CD4-positive, alpha-beta T cell (primary cell): ENCODE results near the gene IPO9. TPM values are rescaled to one million over a fixed set of nuclear protein-coding genes. Genes with fewer than 3 reads are reported as not detected.

ENCODE experiments used
- ATAC-seq: fragments of 200-7000 bp; cut with Tn5 transposase; one replicate; pipeline ENCODE4 v1.10.0; 2022; ENCODE audit warnings: mild to moderate bottlenecking; ENCODE audit not compliant: poor library complexity
- CTCF ChIA-PET: fragments of 350-600 bp; sonication (Branson Sonifier 250); formaldehyde crosslinking; loops from one replicate; lab custom pipeline; 2021; ENCODE audit warnings: antibody characterized with exemption, inconsistent platforms; lab: Charles Lee
- POLR2A ChIA-PET: fragments of 350-600 bp; sonication (Branson Sonifier 250); formaldehyde crosslinking; loops from one replicate; lab custom pipeline; 2021; ENCODE audit warnings: antibody characterized with exemption, inconsistent platforms; lab: Charles Lee
- DNase-seq, 14 experiments: peaks; one replicate each; pipeline ENCODE4 v3.0.0-alpha.2; 2013 to 2020; ENCODE audit warnings: mixed read lengths in 2 of 14
- H3K27ac ChIP-seq, 2 donors: one replicate each; pipeline versions ENCODE4 v1.5.1 to v1.7.0; 2013; ENCODE audit warnings: low read length in 2 of 2, low read depth in 1 of 2, mild to moderate bottlenecking in 1 of 2
- H3K27me3 ChIP-seq, 2 experiments: 1 replicate in 1 of 2; 2 replicates in 1 of 2; pipeline versions ENCODE4 v1.6.1 to v1.7.0; 2013; ENCODE audit warnings: low read length in 2 of 2, control low read depth in 1 of 2, mild to moderate bottlenecking in 1 of 2, moderate library complexity in 1 of 2; ENCODE audit not compliant: insufficient read depth in 2 of 2, control insufficient read depth in 1 of 2
- H3K36me3 ChIP-seq: one replicate; pipeline ENCODE4 v1.6.1; 2013; ENCODE audit warnings: low read length, control low read depth; ENCODE audit not compliant: insufficient read depth
- H3K4me1 ChIP-seq: one replicate; pipeline ENCODE4 v1.6.1; 2013; ENCODE audit warnings: low read length, control low read depth; ENCODE audit not compliant: insufficient read depth
- H3K4me3 ChIP-seq: one replicate; pipeline ENCODE4 v1.5.1; 2013; ENCODE audit warnings: mild to moderate bottlenecking, low read length, moderate library complexity
- H3K9me3 ChIP-seq, 2 experiments: 1 replicate in 1 of 2; 2 replicates in 1 of 2; pipeline versions ENCODE4 v1.6.1 to v1.7.0; 2013; ENCODE audit warnings: low read length in 2 of 2, mild to moderate bottlenecking in 2 of 2, control low read depth in 1 of 2, moderate library complexity in 1 of 2; ENCODE audit not compliant: control insufficient read depth in 1 of 2, insufficient read depth in 1 of 2
- H3K27ac Mint-ChIP-seq: one replicate; pipeline ENCODE4 v1.8.0; 2020; ENCODE audit warnings: mixed read lengths
- H3K27me3 Mint-ChIP-seq: one replicate; pipeline ENCODE4 v1.8.0; 2021; ENCODE audit warnings: mixed read lengths
- H3K36me3 Mint-ChIP-seq: one replicate; pipeline ENCODE4 v1.8.0; 2021; ENCODE audit warnings: low read depth, mixed read lengths
- H3K4me1 Mint-ChIP-seq: one replicate; pipeline ENCODE4 v1.8.0; 2021; ENCODE audit warnings: low read depth, mixed read lengths
- H3K4me3 Mint-ChIP-seq: one replicate; pipeline ENCODE4 v1.8.0; 2020; ENCODE audit warnings: mild to moderate bottlenecking, mixed read lengths
- H3K9me3 Mint-ChIP-seq: one replicate; pipeline ENCODE4 v1.8.0; 2020; ENCODE audit warnings: mixed read lengths
- CTCF ChIP-seq: fragments of 200-600 bp; IDR thresholded peaks from one replicate; pipeline ENCODE4 v1.8.0; 2022; ENCODE audit warnings: antibody characterized with exemption, mild to moderate bottlenecking
- intact Hi-C, 2 experiments: fragments of 100-400 bp; cut with DNase I in 1 of 2; cut with micrococcal nuclease in 1 of 2; formaldehyde crosslinking; loops; one replicate each; pipeline versions ENCODE4 v1.15.1 to v1.9.0; 2023 to 2025; cut with DNase I, micrococcal nuclease
- total RNA-seq, 174 experiments: library from RNA in 2 of 174; stranded (reverse) in 2 of 174; gene quantifications; one replicate each; pipeline ENCODE4 v1.2.3 and lab custom pipeline; 2021 to 2026

Gene IPO9
- total RNA-seq, 2 experiments from 2014 or later, result 17.1 to 20.1 TPM

DNA sequence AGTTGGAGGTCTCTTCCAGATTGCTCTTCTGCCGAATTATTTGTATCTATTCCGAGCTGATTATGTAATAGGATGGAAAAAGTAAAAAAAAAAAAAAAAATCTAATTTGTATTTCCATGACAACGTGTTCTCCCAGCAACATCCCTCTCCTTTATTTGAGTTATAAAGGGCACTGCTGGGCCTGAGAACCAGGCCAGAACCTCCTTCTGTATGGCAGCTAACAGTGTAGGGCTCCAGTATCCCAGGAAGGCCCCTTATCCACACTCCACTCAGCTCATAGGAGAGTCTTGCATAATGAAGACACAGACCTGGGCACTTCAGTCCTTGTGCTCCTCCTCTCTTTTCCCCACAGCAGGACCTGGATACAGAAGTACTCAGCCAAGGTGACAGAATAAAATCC lies 3.7 kb upstream of the IPO9 start:
- DNase-seq, result no peak
- H3K27ac Mint-ChIP-seq, result no peak overlapping the region
- no peak for ATAC-seq
- intact Hi-C loops, result loop anchor here in 1 of 2 experiments (5.0 to 10.0 kb wide), 2 partner anchors 322 to 520 kb away; partner anchors contain the start of genes PPP1R12B and UBE2T
- H3K4me1 ChIP-seq, result peaks cover 11% of the 10 kb centered on the region
- ChIA-PET CTCF (no interaction called here), POLR2A (no interaction called here)
- H3K9me3 ChIP-seq, result no peaks in the 10 kb centered on the region
- H3K4me3 Mint-ChIP-seq, result no peak overlapping the region
- no peak overlapping the region for H3K4me3 ChIP-seq
- peaks cover 18% of the 10 kb centered on the region for H3K4me1 Mint-ChIP-seq
- H3K36me3 Mint-ChIP-seq, result peaks cover 13% of the 10 kb centered on the region
- H3K36me3 ChIP-seq, result no peaks in the 10 kb centered on the region
- H3K27me3 Mint-ChIP-seq, result no peaks in the 10 kb centered on the region
- no peaks in the 10 kb centered on the region for H3K27me3 ChIP-seq
- H3K27ac ChIP-seq, result no peak overlapping the region
- H3K9me3 Mint-ChIP-seq, result no peaks in the 10 kb centered on the region
- no peak for TF ChIP-seq CTCF

- Mint-ChIP-seq H3K27ac (no peak overlapping the region), H3K36me3 (peaks cover 7% of the 10 kb centered on the region), H3K4me1 (peaks cover 33% of the 10 kb centered on the region), H3K9me3 (no peaks in the 10 kb centered on the region), H3K4me3 (no peak overlapping the region), H3K27me3 (no peaks in the 10 kb centered on the region)
- Histone ChIP-seq H3K27ac (no peak overlapping the region), H3K36me3 (no peaks in the 10 kb centered on the region), H3K4me1 (peaks cover 24% of the 10 kb centered on the region), H3K9me3 (no peaks in the 10 kb centered on the region), H3K4me3 (no peak overlapping the region), H3K27me3 (no peaks in the 10 kb centered on the region)
- intact Hi-C loops, result loop anchor here in 1 of 2 experiments (5.0 to 10.0 kb wide), 2 partner anchors 320 to 518 kb away; partner anchors contain the start of genes PPP1R12B and UBE2T
- DNase-seq (no peak), ATAC-seq (no peak)
- ChIA-PET CTCF (no interaction called here), POLR2A (no interaction called here)
- TF ChIP-seq CTCF, result no peak
These were observed 2.1 kb upstream of the IPO9 start for GRCh38 chr1:201826830-201827229.

GRCh38 chr1:201827321-201828216 lies 1.4 kb upstream of the IPO9 start:
- Mint-ChIP-seq H3K36me3 (peaks cover 7% of the 10 kb centered on the region), H3K27me3 (no peaks in the 10 kb centered on the region), H3K4me3 (peak overlapping the region; percentile 95), H3K27ac (no peak overlapping the region), H3K4me1 (peaks cover 38% of the 10 kb centered on the region), H3K9me3 (no peaks in the 10 kb centered on the region)
- Histone ChIP-seq H3K4me1 (peaks cover 27% of the 10 kb centered on the region), H3K9me3 (no peaks in the 10 kb centered on the region), H3K27me3 (no peaks in the 10 kb centered on the region), H3K4me3 (no peak overlapping the region), H3K27ac (no peak overlapping the region), H3K36me3 (no peaks in the 10 kb centered on the region)
- intact Hi-C loops, result loop anchor here in 1 of 2 experiments (2.0 to 10.0 kb wide), 3 partner anchors 155 to 517 kb away; partner anchors contain the start of genes PPP1R12B, RNPEP and UBE2T
- ATAC-seq (no peak), DNase-seq (no peak)
- no peak for TF ChIP-seq CTCF
- CTCF ChIA-PET, result interaction anchor here (2.3 kb wide), 1 partner anchor 14 kb away, joined by 10 read pairs; no protein-coding TSS in a partner anchor
- POLR2A ChIA-PET, result no interaction called here
